ENCODE results near the gene GRAMD2B.
"Not testable (repeated sequence)": the region's sequence is repeated elsewhere in the genome, so short reads cannot be mapped to it uniquely, and the experiment has no call there.

Gene GRAMD2B

DNA sequence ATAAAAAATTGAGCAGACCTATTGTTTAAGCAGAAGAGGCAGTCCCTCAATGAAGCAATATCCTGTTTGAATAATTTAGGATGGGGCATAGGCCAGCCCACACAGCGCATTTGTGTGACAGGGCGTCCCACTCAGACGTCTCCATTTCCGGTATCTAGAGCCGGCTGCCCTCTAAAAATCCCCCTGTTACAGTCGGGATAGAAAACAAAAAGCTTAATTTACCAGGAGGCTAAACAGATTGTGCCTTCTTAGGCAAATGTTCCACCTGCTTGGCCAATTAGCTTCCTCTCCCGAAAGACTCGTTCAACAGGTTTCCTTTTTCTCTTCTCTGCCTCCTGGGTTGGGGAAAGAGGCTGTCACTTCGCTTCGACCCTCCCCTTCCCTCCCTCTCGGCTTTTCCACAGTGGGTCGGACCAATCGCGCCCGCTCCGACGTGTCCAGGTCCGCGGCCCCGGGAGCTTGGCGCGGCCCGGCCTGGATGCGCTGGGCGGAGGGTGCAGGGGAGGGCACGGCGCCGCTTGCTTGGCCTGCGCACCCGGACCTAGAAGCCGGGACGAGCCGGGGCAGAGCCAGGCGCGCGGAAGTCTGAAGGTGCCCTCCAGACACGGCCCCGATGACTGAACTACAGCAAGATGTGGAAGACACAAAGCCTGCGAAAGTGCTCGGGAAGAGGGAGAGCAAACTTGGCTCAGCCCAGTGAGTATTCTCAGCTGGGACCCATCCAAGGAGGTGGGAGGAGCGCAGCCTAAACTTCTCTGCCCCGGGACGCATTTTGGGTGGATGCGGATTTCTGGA lies at the start of gene GRAMD2B:
Gene GRAMD2B, plus strand, starts transcription at position 416 of the 795 bp plus-strand sequence. Its CDS starts 198 bp downstream, at position 614.
- peak; percentile 69 for DNase-seq

DNA sequence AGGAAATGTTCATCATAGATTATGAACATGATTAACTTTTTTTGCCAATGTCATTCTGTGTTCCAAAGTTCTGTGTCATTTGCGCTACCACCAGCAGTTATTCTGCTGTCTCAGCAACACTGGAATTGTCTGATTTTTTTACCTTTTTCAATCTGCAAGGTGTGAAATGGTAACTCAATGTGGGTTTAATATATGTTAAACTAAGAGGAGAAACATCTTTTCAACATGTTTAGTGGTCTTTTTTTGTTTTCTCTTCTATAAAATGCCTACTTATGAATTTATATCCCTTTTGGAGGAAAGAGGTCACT lies 49.1 kb upstream of the GRAMD2B start:
- no peak for DNase-seq

GRCh38 chr5:126376443-126376842 lies 46.8 kb upstream of the GRAMD2B start:
- no peak for DNase-seq

- DNase-seq: no peak
These were observed 45.8 kb upstream of the GRAMD2B start for GRCh38 chr5:126377424-126377823.

DNA sequence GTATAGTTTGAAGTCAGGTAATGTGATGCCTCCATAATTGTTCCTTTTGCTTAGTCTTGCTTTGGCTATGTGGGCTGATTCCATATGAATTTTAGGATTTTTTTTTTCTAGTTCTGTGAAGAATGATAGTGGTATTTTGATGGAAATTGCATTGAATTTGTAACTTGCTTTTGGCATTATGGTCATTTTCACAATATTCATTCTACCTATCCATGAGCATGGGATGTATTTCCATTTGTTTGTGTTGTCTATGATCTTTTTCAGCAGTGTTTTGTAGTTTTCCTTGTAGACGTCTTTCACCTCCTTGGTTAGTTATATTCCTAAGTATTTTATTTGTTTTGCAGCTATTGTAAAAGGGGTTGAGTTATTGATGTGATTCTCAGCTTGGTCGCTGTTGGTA lies 42.9 kb upstream of the GRAMD2B start:
- DNase-seq: not testable (repeated sequence)

DNA sequence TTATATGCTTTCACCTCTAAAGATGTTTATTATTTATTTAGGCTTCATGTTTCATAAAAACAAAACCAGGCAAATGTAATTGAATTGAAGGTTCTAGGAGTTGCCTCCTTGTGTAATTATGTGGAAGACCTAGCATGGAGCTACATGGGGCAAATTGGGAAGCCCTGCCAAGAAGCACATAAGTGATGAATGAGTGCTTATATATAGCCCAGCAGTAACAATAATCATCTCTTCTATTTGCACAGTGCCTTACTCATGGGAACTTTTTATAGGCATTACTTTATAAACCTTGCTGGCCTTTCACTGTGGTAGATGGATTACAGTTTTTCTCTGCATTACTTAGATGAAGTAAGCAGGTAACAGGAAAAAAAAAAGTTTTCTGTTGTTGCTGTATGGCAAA lies 40.0 kb upstream of the GRAMD2B start:
- no peak for DNase-seq

DNA sequence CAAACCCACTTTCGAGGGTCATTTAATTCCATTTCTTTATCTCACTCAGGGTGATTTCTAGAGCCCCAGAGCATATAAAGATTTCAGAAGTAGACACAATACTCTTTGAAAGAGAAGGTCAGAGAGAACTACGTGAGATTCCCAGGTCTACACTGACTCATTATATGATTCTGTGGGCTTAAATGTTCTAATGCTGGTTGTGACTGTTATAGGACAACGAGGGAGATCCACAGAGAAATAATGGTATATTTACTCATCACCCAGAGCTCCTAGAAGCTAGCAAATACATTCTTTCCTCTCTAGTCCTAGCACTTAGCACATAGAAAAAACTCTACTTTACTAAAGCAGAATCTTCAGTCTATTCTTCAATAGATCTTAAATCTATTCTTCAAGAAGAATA lies 39.4 kb upstream of the GRAMD2B start:
- DNase-seq: no peak

DNA sequence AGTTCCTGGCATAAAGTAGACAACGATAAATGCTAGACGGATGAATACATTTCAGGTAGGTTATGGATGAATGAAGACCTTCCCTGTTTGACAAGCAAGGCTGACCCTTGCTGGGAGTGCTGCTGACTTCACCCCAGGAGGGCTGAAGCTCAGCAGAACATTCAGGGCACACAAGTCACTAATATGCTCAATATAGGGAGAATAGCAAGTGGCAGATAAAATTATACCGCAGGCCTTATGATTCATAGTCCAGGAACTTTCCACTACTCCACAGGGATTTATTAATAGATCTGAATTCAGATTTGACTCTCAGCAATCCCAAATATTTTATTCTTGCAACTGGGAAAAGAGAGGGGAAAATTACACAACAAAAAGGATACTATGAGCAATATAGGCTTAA lies 38.2 kb upstream of the GRAMD2B start:
- DNase-seq: no peak

DNA sequence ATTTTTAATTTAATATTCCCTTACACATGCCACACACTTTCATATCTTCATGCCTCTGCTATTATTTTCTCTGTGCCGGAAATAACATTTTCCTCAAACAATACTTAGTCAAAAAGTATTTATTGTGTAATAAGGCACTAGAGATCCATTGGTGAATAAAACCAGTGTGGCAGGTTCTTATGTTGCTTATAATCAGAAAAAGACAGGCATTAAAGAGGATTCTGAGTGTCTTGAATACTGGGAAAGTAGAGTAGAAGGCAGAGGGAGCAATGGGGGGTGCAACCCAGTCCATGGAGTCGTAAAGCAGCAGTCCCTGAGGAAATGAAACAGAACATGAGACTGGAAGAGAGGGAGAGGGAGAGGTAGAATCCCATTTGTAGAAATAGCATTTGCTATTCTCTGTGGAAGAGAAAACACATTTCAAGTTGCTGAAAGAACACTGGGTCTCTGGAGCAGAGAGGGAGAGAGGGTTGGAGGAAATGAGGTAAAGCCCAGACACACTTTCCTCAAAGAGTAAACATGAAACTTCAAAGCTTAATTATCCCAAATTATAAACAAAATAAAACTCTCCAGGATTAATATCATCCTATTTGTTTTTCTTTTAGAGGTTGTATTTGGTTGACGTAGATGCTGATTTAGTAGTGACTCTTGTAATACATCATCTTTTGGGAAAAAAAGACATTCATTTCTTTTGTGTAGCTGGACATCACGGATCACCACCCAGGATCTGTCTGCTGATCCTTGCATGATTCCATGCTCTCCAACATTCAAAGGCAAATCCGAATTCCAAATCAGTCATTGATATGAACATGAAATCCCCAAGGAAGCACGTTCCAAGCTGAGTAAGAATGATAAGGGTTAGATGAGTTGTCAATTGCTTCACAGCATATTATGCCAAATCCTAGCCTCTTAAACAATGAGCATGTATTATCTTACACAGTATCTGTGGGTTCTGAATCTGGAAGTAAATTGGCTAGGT lies 37.4 kb upstream of the GRAMD2B start:
- no peak for DNase-seq

DNA sequence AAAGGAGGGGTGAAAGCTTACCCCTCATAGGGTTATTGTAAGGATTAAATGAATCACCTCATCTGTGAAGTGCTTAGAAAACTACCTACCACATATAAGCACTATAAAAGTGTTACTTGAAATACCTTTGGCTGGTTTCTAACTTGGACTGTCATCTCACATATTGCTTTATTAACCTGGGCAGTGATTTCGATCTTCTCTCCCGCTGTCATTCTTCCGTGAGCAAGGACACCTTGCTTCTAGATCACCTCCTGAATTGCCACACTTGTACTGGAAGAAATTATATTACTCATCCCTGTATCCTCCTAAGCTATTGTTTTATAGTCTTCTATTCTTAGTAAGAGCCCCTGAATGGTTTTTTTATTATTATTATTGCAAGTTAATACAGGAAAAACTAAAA lies 34.0 kb upstream of the GRAMD2B start:
- DNase-seq: no peak

DNA sequence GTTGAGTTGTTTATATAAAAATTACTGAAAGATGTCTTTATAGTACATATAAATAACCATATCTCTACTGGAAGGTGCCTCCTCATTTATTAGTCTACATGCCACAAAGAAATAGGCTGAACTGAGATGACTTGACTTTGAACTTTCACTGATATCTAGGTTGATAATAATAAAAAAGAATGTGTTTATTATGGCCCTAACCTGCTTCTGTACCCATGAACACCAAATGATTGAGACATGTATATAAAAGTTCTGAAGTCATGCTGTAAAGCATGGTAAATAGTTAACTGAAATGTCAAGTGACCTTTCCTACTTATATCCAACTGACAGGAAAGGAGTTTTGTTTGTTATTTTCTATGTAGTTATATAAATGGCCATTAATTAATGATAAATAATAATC lies 33.2 kb upstream of the GRAMD2B start:
- no peak for DNase-seq

DNA sequence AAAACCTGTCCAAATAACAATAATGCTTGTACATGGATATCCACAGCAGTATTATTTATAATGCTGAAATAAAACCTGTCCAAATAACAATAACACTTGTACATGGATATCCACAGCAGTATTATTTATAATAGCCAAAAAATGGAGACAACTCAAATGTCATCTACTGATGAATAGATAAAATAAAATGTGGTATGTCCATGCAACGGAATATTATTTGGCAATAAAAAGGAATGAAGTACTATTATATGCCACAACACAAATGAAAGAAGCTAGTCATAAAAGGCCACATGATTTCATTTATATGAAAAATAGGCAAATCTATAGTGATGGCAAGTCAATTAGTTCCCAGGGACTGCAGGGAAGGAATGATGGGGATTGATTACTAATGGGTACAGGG lies 31.8 kb upstream of the GRAMD2B start:
- no peak for DNase-seq

GRCh38 chr5:126394211-126394788 lies 28.9 kb upstream of the GRAMD2B start:
- DNase-seq: no peak

- DNase-seq: no peak
These were observed 28.0 kb upstream of the GRAMD2B start for GRCh38 chr5:126395198-126395597.

DNA sequence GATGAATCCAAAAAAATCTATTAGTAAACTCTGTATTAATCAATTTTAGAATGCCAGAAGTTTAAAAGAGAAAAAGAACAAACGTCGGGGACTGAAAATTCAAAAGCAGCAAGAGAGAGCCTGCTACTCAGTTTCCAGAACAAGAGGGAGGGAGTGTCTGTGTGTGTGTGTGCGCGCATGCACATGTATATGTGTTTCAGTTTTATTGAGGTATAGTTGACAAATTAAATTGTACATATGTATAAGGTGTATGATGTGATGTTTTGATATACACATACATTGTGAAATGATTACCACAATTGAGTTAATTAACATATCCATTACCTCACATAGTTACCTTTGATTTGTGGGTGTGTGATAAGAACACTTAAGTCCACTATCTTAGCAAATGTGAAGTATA lies 27.6 kb upstream of the GRAMD2B start:
- no peak for DNase-seq

DNA sequence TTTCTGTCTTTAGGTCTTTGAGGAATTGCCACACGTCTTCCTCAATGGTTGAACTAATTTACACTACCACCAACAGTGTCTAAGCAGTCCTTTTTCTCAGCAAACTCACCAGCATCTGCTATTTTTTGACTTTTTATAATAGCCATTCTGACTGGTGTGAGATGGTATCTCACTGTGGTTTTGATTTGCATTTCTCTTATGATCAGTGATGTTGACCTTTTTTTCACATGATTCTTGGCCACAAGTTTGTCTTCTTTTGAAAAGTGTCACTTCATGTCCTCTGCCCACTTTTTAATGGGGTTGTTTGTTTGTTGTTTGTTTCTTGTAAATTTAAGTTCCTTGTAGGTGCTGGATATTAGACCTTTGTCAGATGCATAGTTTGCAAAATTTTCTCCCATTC lies 26.5 kb upstream of the GRAMD2B start:
- DNase-seq: not testable (repeated sequence)

DNA sequence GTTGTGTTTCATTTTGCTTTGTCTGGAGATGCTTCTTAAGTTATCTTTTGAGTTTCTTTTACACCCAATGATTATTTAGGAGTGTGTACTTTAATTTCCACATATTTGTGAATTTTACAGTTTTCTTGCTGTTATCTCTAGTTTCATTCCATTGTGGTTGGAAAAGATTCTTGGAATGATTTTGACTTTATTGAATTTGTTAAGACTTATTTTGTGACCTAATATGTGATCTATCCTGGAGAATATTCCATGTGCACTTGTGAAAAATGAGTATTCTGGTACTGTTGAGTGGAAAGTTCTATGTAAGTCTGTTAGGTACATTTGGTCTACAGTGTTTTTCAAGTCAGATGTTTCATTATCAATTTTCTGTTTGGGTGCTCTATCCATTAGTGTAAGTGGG lies 24.4 kb upstream of the GRAMD2B start:
- no peak for DNase-seq

DNA sequence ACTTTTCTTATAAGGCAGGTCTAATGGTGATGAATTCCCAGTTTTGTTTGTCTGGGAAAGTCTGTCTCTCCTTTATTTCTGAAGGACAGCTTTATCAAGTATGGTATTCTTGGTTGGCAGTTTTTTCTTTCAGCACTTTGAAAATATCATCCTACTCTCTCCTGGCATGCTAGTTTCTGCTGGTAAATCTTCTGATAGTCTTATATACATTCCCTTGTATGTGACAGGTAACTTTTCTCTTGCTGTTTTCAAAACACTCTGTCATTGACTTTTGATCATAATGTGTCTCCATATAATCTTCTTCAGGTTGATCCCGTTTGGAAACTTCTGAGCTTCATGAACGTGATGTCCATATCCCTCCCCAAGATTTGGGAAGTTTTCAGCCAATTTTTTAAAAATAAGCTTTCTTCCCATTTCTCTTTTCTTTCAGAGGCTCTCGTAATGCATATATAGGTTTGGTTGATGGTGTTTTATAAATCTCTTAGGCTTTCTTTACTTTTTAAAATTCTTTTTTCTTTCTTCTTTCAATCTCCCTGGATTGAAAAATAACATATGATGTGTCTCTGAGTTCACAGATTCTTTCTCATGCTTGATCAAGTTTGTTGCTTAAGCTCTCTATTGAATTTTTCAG lies 22.5 kb upstream of the GRAMD2B start:
- DNase-seq: no peak

- no peak for DNase-seq
These were observed 20.3 kb upstream of the GRAMD2B start for GRCh38 chr5:126402621-126403555.

DNA sequence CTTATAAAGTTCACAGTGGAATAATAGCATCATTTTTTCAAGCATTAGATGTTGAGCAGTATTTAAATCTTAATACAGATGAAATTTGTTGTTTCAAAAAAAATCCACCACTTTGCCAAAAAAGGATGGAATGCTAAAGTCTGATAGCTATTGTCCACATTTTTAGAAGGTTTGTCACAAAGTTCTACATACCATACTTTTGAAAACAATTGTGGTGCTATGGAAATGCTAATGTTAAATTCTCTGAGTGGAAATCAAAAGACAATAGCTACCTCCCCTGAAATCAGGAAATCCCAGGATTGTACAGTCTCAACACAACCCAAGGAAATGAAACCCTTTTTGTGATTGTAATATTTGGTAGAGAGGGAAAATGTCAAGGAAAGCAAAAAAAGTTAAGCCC lies 19.3 kb upstream of the GRAMD2B start:
- DNase-seq: no peak

DNA sequence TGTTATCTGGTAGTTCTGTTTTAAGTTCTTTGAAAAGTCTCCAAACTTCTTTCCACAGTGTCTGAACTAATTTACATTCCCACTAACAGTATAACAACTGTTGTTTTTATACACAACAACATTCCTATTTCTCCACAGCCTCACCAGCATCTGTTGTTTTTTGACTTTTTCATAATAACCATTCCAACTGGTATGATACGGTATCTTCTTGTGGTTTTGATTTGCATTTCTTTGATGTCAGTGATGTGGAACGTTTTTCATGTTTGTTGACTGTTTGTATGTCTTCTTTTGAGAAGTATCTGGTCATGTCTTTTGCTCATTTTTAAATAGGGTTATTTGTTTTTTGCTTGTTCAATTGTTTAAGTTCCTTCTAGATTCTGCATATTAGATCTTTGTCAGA lies 12.6 kb upstream of the GRAMD2B start:
- DNase-seq: no peak

DNA sequence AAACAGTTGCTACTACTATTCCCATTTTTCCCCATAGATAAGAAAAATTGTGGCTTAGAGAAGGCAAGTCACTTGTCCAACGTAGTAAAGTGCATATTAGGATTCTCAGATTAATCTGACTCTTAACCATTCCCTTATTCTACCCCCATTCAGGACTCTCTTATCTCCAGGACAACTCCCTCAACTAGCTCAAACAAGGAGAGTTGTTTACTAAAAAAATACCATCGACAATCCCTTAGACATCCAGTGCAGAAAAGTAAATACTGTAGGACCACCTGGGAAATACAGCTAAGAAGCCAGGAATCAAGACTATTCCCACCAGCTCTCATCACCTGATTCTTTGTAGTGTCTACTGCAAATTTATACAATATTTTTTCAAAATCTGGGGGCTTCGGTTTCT lies 9.4 kb upstream of the GRAMD2B start:
- DNase-seq: no peak
